HL-60/S4 (cell line): ENCODE data around the gene SLC16A7.

ENCODE experiments used
- in situ Hi-C: fragments of 300-500 bp; cut with MboI; formaldehyde crosslinking; loops from 2 replicates; pipeline ENCODE4 v1.14.3; 2022; ENCODE audit warnings: low sequenced_read_pairs

The SLC16A7 gene

DNA sequence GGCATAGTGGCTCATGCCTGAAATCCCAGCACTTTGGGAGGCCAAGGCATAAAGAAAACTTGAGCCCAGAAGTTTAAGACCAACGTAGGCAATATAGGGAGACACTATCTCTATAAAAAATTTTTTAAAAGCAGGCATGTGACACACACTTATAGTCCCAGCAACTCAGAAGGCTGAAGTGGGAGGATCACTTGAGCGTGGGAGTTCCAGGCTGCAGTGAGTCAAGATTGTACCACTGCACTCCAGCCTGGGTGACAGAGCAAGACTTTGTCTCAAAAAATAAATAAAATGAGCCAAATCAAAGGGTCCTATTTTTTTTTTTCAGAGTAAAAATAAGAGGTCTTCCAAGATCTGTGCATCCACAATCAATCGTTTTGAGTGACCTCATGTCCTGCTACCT, 237.6 kb downstream of the SLC16A7 start:
- in situ Hi-C loops: loop anchor here (25.0 kb wide), 1 partner anchor 421 kb away; no protein-coding TSS in a partner anchor

DNA sequence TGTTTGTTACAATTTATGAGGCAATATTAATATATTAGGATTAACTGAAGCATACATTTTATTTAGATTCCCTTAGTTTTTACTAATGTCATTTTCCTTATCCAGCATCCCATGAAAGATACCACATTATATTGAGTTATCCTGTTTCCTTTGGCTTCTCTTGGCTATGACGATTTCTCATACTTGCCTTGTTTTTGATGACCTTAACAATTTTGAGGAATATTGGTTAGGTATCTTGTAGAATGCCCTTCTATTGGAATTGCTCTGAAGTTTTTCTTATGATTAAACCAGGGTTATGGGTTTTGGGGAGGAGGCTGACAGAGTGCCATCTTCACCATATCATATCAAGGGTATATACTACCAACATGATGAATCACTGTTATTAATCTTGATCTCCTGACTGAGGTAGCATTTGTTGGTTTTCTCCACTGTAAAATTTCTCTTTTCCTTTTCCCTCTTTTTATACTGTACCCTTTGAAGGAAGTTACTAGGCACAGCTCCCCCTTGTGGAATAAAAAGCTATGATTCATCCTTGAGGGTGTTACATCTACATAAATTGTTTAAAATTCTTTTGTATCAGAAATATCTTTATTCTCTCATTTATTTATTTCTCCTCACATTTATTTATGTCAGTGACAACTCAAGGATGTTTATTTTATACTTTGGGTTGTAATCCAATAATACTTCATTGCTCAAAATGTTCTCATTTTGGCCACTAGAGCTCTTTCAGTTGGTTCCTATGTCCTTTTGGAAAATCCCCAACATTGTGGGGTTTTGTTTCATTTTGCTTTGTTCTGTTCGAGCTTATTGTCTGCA, 239.0 kb downstream of the SLC16A7 start:
- in situ Hi-C loops: loop anchor here (25.0 kb wide), 1 partner anchor 423 kb away; no protein-coding TSS in a partner anchor
